PC-3 (cell line): ENCODE results near the gene RHEBL1. TPM values are rescaled to one million over a fixed set of nuclear protein-coding genes. Genes with fewer than 3 reads are reported as not detected.

Experiments
- ATAC-seq: fragments of 200-7000 bp; cut with Tn5 transposase; 2 replicates; pipeline ENCODE4 v1.9.1; 2020; ENCODE audit warnings: mild to moderate bottlenecking, moderate library complexity
- BruUV-seq: library from RNA; stranded (reverse); fragments of 400-500 nt; replicated peaks from 2 replicates; lab custom pipeline; 2021; lab: Mats Ljungman, UMichigan
- CTCF ChIA-PET: fragments of 300-600 bp; sonication (Branson Sonifier 250); formaldehyde crosslinking; loops from one replicate; lab custom pipeline; 2022; ENCODE audit warnings: antibody characterized with exemption; lab: Charles Lee
- POLR2A ChIA-PET: fragments of 300-600 bp; sonication (Branson Sonifier 250); formaldehyde crosslinking; loops from one replicate; lab custom pipeline; 2022; ENCODE audit warnings: antibody characterized with exemption; ENCODE audit not compliant: unreplicated experiment; lab: Charles Lee
- DNase-seq: peaks from one replicate; pipeline ENCODE4 v3.0.0-alpha.2; 2015
- H2AFZ ChIP-seq: fragments of 300-600 bp; sonication (generic); 2 replicates; pipeline ENCODE4 v1.6.0; 2016; ENCODE audit warnings: antibody characterized with exemption, low read length
- H3F3A ChIP-seq: fragments of 300-600 bp; sonication (generic); one replicate; pipeline ENCODE4 v1.6.0; 2017; ENCODE audit warnings: antibody characterized with exemption, low read length, control low read depth, mild to moderate bottlenecking; ENCODE audit not compliant: unreplicated experiment
- H3K27ac ChIP-seq: fragments of 300-600 bp; sonication (generic); 2 replicates; pipeline ENCODE4 v1.5.1; 2016; ENCODE audit warnings: mild to moderate bottlenecking, low read length
- H3K27me3 ChIP-seq: fragments of 300-600 bp; sonication (generic); 2 replicates; pipeline ENCODE4 v1.6.1; 2016; ENCODE audit warnings: low read length, mixed read lengths
- H3K36me3 ChIP-seq: fragments of 300-600 bp; sonication (generic); 2 replicates; pipeline ENCODE4 v1.6.1; 2016; ENCODE audit warnings: low read depth, mixed run types, low read length, mixed read lengths
- H3K4me1 ChIP-seq: fragments of 300-600 bp; sonication (generic); 2 replicates; pipeline ENCODE4 v1.5.1; 2016; ENCODE audit warnings: low read length; ENCODE audit not compliant: insufficient read depth
- H3K4me2 ChIP-seq: fragments of 300-600 bp; sonication (generic); 2 replicates; pipeline ENCODE4 v1.6.0; 2016; ENCODE audit warnings: low read length
- H3K4me3 ChIP-seq: fragments of 300-600 bp; sonication (generic); 2 replicates; pipeline ENCODE4 v1.5.1; 2016; ENCODE audit warnings: mild to moderate bottlenecking, low read length, mixed read lengths
- H3K79me2 ChIP-seq: fragments of 300-600 bp; sonication (generic); 2 replicates; pipeline ENCODE4 v1.6.1; 2017; ENCODE audit warnings: low read length, mixed read lengths
- H3K9ac ChIP-seq: fragments of 300-600 bp; sonication (generic); 2 replicates; pipeline ENCODE4 v1.6.0; 2016; ENCODE audit warnings: mild to moderate bottlenecking, low read length
- H3K9me2 ChIP-seq: fragments of 300-600 bp; sonication (generic); replicated peaks from 2 replicates; pipeline ENCODE4 v1.6.1; 2016; ENCODE audit warnings: mixed run types, low read length, mixed read lengths
- H3K9me3 ChIP-seq: fragments of 300-600 bp; sonication (generic); 2 replicates; pipeline ENCODE4 v1.6.1; 2016; ENCODE audit warnings: low read length, mixed read lengths
- H4K20me1 ChIP-seq: fragments of 300-600 bp; sonication (generic); 2 replicates; pipeline ENCODE4 v1.6.1; 2016; ENCODE audit warnings: low read length, mixed read lengths
- CTCF ChIP-seq: fragments of 300-600 bp; sonication (generic); conservative IDR thresholded peaks from 2 replicates; pipeline ENCODE4 v1.5.1; 2017; ENCODE audit warnings: antibody characterized with exemption, low read depth, mild to moderate bottlenecking, low read length
- EZH2 ChIP-seq: fragments of 300-600 bp; sonication (generic); IDR thresholded peaks from one replicate; pipeline ENCODE4 v1.6.1; 2017; ENCODE audit warnings: antibody characterized with exemption, mild to moderate bottlenecking, low read length; ENCODE audit not compliant: unreplicated experiment
- EZH2phosphoT487 ChIP-seq: fragments of 300-600 bp; sonication (generic); IDR thresholded peaks from 2 replicates; pipeline ENCODE4 v1.6.1; 2018; ENCODE audit warnings: mild to moderate bottlenecking, antibody characterized with exemption, low read length, borderline replicate concordance
- intact Hi-C: fragments of 100-400 bp; cut with micrococcal nuclease; formaldehyde crosslinking; loops from 2 replicates; pipeline ENCODE4 v1.9.0; 2023
- total RNA-seq: library from RNA; depleted of rRNA; stranded (reverse); fragments of >200 nt; gene quantifications from 2 replicates; pipeline ENCODE4 v1.2.3, GENCODE V29; 2014

Gene RHEBL1
- total RNA-seq, 1 experiment from 2014 or later, result 5.0 TPM

GRCh38 chr12:49037111-49037946 is 32.5 kb downstream of the RHEBL1 start:
- no peak for ATAC-seq
- intact Hi-C loops, result no loop called here
- DNase-seq, result no peak
- ChIA-PET CTCF (interaction anchor here (0.6 kb wide), 1 partner anchor 84 kb away, joined by 6 read pairs; no protein-coding TSS in a partner anchor), POLR2A (no interaction called here)
- Histone ChIP-seq H3K79me2 (no peaks in the 10 kb centered on the region), H4K20me1 (no peaks in the 10 kb centered on the region), H3F3A (no peaks in the 10 kb centered on the region), H3K36me3 (peaks cover 68% of the 10 kb centered on the region), H2AFZ (no peak overlapping the region), H3K4me2 (no peak overlapping the region), H3K9me2 (no peaks in the 10 kb centered on the region), H3K9me3 (no peaks in the 10 kb centered on the region), H3K27me3 (no peaks in the 10 kb centered on the region), H3K4me3 (no peak overlapping the region), H3K9ac (no peak overlapping the region), H3K4me1 (no peaks in the 10 kb centered on the region), H3K27ac (no peak overlapping the region)
- no peak for TF ChIP-seq CTCF
- TF ChIP-seq EZH2, result no peak
- TF ChIP-seq EZH2phosphoT487, result no peak
- no TSS peak for BruUV-seq

- intact Hi-C loops, result no loop called here
Observed at GRCh38 chr12:49036029-49036428, 33.8 kb downstream of the RHEBL1 start.

More at GRCh38 chr12:49036029-49036428, 33.8 kb downstream of the RHEBL1 start:
- Histone ChIP-seq H3K9me3 (no peaks in the 10 kb centered on the region), H3K9me2 (no peaks in the 10 kb centered on the region), H3K9ac (no peak overlapping the region), H3K27me3 (no peaks in the 10 kb centered on the region), H4K20me1 (no peaks in the 10 kb centered on the region), H3K36me3 (peaks cover 62% of the 10 kb centered on the region), H3K4me1 (no peaks in the 10 kb centered on the region), H3K4me2 (no peak overlapping the region), H3F3A (no peaks in the 10 kb centered on the region), H2AFZ (no peak overlapping the region), H3K4me3 (no peak overlapping the region), H3K27ac (no peak overlapping the region), H3K79me2 (no peaks in the 10 kb centered on the region)
- ChIA-PET CTCF (no interaction called here), POLR2A (no interaction called here)
- no peak for TF ChIP-seq EZH2phosphoT487
- no peak for TF ChIP-seq CTCF
- no peak for TF ChIP-seq EZH2
- BruUV-seq, result no TSS peak
- ATAC-seq (no peak), DNase-seq (no peak)
